HG03280 (cell line): ENCODE measurements around the gene TIAM2.
"Not testable (repeated sequence)": the region's sequence is repeated elsewhere in the genome, so short reads cannot be mapped to it uniquely, and the experiment has no call there.

ENCODE experiments used
- ATAC-seq: cut with Tn5 transposase; IDR thresholded peaks from one replicate; pipeline ENCODE4 v1.9.1; 2021; ENCODE audit warnings: mild to moderate bottlenecking, moderate library complexity; ENCODE audit not compliant: unreplicated experiment

TIAM2 gene

GRCh38 chr6:155187994-155188706 is 193.0 kb downstream of the TIAM2 start:
- no peak for ATAC-seq

- ATAC-seq: no peak
These were observed 193.8 kb downstream of the TIAM2 start for GRCh38 chr6:155188707-155189496.

GRCh38 chr6:155190677-155191076 is 195.6 kb downstream of the TIAM2 start:
- ATAC-seq: no peak

- ATAC-seq: no peak
These were observed 198.4 kb downstream of the TIAM2 start for GRCh38 chr6:155193526-155193925.

- no peak for ATAC-seq
These were observed 199.3 kb downstream of the TIAM2 start for GRCh38 chr6:155194399-155194798.

GRCh38 chr6:155195903-155196302 is 200.8 kb downstream of the TIAM2 start:
- ATAC-seq: no peak

GRCh38 chr6:155196911-155197310 is 201.8 kb downstream of the TIAM2 start:
- no peak for ATAC-seq

- ATAC-seq: no peak
These were observed 202.8 kb downstream of the TIAM2 start for GRCh38 chr6:155197932-155198331.

- no peak for ATAC-seq
These were observed 204.9 kb downstream of the TIAM2 start for GRCh38 chr6:155200012-155200411.

- no peak for ATAC-seq
These were observed 206.5 kb downstream of the TIAM2 start for GRCh38 chr6:155201461-155202226.

GRCh38 chr6:155207223-155207622 is 212.1 kb downstream of the TIAM2 start:
- no peak for ATAC-seq

GRCh38 chr6:155212106-155212505 is 217.0 kb downstream of the TIAM2 start:
- no peak for ATAC-seq

GRCh38 chr6:155212616-155213380 is 217.7 kb downstream of the TIAM2 start:
- no peak for ATAC-seq

GRCh38 chr6:155213611-155214372 is 218.7 kb downstream of the TIAM2 start:
- ATAC-seq: no peak

- no peak for ATAC-seq
These were observed 220.8 kb downstream of the TIAM2 start for GRCh38 chr6:155215906-155216305.

- no peak for ATAC-seq
These were observed 221.4 kb downstream of the TIAM2 start for GRCh38 chr6:155216312-155217046.

GRCh38 chr6:155218711-155219110 is 223.6 kb downstream of the TIAM2 start:
- ATAC-seq: not testable (repeated sequence)

GRCh38 chr6:155219299-155219698 is 224.2 kb downstream of the TIAM2 start:
- ATAC-seq: no peak

- ATAC-seq: no peak
These were observed 224.8 kb downstream of the TIAM2 start for GRCh38 chr6:155219858-155220301.
